NAMALWA (cell line): ENCODE results near the gene KLF13.
"Not testable (repeated sequence)": the region's sequence is repeated elsewhere in the genome, so short reads cannot be mapped to it uniquely, and the experiment has no call there.

Experiments used
- DNase-seq: peaks from one replicate; pipeline ENCODE4 v3.0.0-alpha.2; 2015; ENCODE audit warnings: low spot score

KLF13 gene

GRCh38 chr15:31345606-31346366 is 19.2 kb downstream of the KLF13 start:
- peak; percentile 47 for DNase-seq

DNA sequence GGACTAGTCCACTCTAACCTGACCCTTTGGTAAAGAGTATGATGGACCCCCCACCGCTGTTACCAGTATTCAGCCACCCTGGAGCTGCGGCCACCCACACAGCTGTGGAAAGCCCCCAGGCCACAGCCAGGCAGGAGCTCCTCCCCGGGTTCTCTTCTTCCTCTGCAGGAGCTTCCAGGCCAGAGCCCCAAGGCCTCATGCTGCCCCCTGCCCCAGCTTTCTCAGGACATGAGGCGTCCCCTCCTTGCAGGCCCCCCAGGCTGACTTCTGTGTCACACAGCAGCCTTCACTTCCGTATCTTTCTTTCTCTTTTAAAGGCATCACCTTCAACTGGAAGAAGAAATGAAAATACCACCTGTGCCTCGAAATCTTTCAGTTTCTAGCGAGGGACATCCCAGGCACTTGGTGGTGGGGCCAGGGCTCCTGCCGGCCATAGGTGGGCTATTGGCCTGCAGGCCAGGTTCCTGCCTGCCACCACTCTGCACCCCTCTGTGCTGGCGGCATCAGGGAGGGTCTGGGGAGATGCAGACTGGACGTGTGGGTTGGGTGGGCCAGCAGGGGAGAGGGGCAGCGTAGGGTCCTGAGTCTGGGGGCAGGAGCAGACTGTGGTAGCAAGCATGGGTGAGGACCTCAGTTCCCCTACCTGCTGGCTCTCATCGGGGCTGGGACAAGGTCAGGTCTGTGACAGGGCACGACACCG is 19.9 kb downstream of the KLF13 start:
- DNase-seq = peak; percentile 65

- DNase-seq = no peak
Measured at GRCh38 chr15:31347067-31347975, 20.7 kb downstream of the KLF13 start.

DNA sequence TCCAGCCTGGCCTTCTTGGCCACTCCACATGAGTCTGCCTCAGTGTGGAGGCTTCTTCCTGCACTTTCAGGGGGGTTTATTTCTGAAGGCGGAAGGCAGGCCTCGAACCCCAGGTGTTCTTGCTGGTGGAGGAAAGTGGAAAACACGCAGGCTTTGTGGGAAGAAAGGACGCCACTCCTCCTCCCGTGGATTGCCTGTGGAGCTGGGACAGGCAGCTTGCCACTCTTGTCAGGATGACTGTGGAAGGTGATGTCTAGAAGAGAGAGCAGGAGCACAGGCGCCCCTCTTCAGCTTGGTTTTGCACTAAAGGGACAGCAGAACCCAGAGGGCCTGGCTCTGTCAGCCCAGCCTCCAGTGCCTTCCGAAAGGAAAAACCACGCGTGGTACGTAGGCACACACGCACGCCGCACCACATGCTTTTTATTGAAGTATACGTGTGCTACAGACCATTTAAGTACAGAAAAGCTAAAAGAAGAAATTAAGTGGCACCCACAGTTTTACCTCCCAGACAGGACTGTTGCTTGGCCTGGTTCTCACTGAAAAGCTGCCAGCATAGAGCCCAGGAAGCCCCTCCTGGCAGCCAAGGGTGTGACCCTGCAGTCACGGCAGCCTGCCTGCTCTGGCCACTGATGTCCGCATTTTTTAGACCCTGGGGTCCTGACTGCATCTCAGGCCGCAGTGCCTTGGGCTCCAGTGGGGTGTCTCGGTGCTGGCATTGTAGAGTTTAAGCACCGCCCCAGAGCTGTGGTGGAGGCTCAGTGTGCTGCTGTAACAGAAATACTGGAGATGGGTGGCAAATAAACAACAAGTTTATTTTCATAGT is 21.6 kb downstream of the KLF13 start:
- DNase-seq = no peak

GRCh38 chr15:31349233-31350141 is 22.9 kb downstream of the KLF13 start:
- no peak for DNase-seq

DNA sequence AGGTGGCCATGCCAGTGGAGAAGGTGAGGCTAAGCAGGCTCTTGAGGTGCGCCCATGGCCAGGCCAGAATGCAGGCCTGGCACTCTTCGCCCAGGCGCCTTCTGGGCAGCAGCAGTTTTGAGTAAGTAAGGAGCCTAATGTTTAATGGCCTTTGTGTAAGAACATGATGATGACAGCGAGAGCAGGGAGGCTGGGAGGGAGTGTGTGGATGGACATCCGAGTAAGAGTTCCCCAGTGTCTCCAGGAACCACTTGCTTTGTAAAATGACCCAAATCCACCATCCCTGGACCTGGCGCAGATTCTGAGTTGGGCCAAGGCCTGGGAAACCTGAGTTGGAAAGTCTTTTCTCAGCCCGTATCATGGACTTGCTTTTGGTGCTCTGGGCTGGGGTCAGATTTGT is 24.1 kb downstream of the KLF13 start:
- DNase-seq = no peak

GRCh38 chr15:31352339-31352751 is 25.7 kb downstream of the KLF13 start:
- DNase-seq = peak; percentile 66

DNA sequence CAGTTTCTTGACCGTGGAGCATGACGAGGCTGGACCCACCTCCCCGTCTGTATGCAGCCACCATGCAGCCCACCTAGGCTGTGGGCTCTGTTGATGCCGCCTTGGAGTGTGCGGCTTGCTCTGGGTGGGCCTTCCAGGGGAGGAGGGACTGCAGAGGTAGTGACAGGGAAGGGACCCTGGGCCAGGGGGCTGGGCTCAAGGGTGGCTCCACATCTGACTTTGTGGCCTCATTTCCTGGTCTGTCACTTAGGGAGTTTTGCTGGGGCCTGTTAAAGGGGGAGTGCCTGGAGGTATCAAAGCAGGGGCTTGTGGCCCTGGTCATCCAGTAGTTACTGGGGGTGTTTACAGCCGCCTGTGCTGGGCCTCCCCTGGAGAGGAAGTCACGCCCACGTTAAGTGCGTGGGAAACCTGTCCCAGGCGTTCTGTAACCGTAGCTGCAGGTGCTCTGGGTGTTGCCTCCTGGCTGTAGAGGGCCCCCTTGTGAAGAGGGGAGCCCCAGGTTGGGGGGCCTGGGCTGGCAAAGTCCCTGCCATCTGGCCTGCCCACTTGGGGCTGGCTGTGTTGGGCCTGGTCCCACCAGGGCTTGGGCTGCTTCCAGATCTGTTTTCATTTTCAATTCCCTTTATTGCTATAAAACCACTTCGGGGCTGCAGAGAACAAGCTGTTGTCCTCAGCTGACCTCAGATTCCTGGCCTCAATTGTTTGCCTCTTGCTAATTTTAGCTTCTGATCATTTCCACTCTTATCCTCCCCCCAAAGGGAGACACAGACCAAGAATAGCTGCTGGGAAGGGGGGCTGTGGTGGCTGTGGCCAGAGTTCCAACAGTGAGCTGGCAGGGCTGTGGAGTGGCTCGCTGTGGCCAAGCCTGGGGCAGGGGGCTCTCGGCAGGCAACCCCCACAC is 26.5 kb downstream of the KLF13 start:
- DNase-seq = peak; percentile 78

- no peak for DNase-seq
Measured at GRCh38 chr15:31353931-31354330, 27.3 kb downstream of the KLF13 start.

DNA sequence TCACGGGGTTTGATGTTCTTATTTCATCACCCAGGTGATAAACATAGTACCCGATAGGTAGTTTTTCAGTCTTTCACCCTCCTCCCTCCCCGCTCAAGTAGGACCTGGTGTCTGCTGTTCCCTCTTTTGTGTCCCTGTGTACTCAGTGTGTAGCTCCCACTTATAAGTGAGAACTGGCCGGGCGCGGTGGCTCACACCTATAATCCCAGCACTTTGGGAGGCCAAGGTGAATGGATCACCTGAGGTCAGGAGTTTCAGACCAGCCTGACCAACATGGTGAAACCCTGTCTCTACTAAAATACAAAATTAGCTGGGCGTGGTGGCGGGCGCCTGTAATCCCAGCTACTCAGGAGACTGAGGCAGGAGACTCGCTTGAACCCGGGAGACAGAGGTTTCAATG is 29.5 kb downstream of the KLF13 start:
- not testable (repeated sequence) for DNase-seq

GRCh38 chr15:31357148-31357547 is 30.5 kb downstream of the KLF13 start:
- DNase-seq = peak; percentile 49

GRCh38 chr15:31358163-31358562 is 31.5 kb downstream of the KLF13 start:
- DNase-seq = no peak

DNA sequence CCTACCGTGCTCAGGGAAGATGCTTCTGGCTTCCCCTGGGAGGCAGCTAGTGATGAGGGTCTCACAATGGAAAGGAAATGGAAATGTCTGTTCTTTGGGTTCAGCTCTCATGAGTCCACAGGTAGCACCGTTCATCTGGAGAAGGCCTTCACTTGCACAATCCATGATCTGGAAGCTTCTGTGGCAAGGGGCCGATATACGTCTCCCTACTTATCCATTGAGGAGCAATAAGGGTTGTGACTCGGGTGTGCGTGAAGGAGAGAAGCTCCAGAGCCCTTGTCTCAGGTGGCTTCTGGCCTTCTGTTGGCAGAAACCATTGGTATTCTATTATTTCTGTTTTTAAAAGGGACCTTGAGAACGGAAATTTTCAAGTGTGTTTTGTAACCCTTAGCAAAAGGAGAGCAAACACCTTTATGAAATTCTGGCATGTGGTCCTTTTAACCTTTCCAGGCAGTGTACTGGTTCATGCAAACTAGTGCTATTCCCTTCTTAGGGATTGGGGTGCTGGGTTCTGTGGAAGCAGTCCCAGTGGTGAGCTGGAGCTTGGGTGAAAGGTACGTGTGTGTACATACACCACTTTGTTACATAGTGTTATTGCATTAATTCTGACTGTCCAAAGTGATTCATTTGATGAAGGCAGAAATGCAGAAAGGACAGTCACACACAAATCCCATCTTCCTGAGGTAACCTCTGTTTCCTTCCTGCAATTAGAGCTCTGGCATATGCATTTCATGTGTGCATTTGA is 32.5 kb downstream of the KLF13 start:
- no peak for DNase-seq

DNA sequence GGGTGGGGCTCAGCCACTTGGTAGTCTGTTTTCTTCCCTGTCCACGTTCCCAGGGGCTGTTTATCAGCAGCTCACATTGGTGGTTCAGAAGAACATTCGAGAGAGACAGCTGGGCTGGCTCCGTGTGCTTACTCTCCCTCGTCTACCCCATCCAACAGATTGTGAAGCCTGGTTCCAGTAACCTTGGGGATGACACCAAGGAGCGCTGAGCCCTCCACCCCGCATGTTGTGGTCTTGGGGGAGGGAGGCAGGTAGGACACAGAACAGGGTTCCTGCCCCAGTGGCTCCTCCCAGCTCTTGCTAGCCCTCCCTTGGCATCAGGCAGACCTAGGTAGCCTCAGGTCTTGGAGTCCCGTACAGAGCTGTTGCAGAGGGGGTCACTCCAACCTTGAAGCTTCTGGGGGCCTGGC is 33.1 kb downstream of the KLF13 start:
- DNase-seq = no peak

- no peak for DNase-seq
Measured at GRCh38 chr15:31360158-31360561, 33.5 kb downstream of the KLF13 start.

DNA sequence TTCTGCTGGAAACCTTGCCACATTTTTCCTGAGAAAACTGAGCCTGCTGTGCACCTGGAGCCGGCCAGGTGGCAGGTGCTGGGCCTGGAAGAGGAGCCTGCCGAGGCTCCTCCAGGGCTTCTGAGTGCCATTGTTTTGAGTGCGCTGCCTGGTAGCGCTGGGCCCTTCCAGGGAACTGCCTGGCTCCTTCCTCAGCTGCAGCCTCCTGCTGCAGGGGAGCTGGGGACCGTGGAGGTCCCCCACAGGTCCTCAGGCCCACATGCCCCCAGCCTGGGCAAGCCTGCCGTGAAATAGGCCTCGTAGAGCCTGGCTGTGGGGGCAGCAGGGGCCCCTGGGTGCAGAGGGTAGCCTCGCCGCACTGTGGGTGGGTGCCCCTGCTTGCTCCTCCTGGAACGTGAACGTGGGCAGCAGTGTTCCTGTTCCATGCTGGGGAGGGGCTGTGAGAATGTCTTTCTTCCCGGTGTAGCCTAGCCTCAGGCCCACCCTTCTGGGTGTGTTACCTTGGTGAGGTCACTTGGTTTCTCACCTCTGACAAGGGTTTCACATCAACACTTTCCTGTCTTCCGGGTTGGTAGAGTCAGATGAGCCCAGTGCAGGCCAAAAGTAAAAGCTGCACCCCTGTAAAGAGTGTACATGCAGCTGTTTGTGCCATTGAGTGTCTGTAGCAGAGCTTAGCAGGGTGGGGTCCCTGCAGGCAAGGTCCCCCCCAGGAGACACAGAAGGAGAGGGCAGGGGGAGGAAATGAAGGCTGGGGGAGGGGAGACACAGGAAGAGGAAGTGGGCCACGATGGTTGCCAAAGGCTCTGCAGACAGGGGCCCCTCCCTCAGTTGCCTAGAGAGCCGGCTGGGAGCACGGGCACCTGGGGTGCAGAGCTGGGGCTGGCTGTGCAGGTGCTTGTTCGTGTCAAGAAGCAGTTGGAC is 34.5 kb downstream of the KLF13 start:
- DNase-seq = peak; percentile 97

GRCh38 chr15:31361764-31362515 is 35.3 kb downstream of the KLF13 start:
- no peak for DNase-seq
